ENCODE results near the gene DACT2. TPM values are rescaled to one million over a fixed set of nuclear protein-coding genes. Genes with fewer than 3 reads are reported as not detected.
A peak's percentile ranks its signal among the peaks of the same experiment; 100 is the strongest.
"Not testable (repeated sequence)": the region's sequence is repeated elsewhere in the genome, so short reads cannot be mapped to it uniquely, and the experiment has no call there.

DACT2 gene
- total RNA-seq, 1 donor from 2014 or later = 2.5 TPM

- Histone ChIP-seq H3K4me3 (no peak overlapping the region), H3K27me3 (no peaks in the 10 kb centered on the region), H3K27ac (no peak overlapping the region), H3K4me1 (no peaks in the 10 kb centered on the region), H3K9me3 (no peaks in the 10 kb centered on the region), H3K36me3 (no peaks in the 10 kb centered on the region)
- intact Hi-C loops (cut with DNase I) = no loop called here
- TF ChIP-seq CTCF (IDR thresholded peaks at IDR 0.05) = no peak
- no peak for DNase-seq
- ATAC-seq = no peak
Observed at GRCh38 chr6:168284187-168284586, 35.4 kb downstream of the DACT2 start.

- intact Hi-C loops (cut with DNase I) = no loop called here
- H3K4me1 ChIP-seq = no peaks in the 10 kb centered on the region
- DNase-seq = no peak
Observed at GRCh38 chr6:168283686-168284025, 35.9 kb downstream of the DACT2 start.

GRCh38 chr6:168282985-168283685 lies 36.4 kb downstream of the DACT2 start:
- Histone ChIP-seq H3K27me3 (no peaks in the 10 kb centered on the region), H3K36me3 (no peaks in the 10 kb centered on the region), H3K27ac (no peak overlapping the region), H3K4me3 (no peak overlapping the region), H3K9me3 (no peaks in the 10 kb centered on the region), H3K4me1 (no peaks in the 10 kb centered on the region)
- TF ChIP-seq CTCF (IDR thresholded peaks at IDR 0.05) = no peak
- DNase-seq (no peak), ATAC-seq (no peak)
- intact Hi-C loops (cut with DNase I) = no loop called here

More at GRCh38 chr6:168283686-168284025, 35.9 kb downstream of the DACT2 start:
- Histone ChIP-seq H3K27me3 (no peaks in the 10 kb centered on the region), H3K36me3 (no peaks in the 10 kb centered on the region), H3K27ac (no peak overlapping the region), H3K9me3 (no peaks in the 10 kb centered on the region), H3K4me3 (no peak overlapping the region)
- ATAC-seq = no peak
- TF ChIP-seq CTCF (IDR thresholded peaks at IDR 0.05) = no peak

GRCh38 chr6:168281826-168282225 lies 37.8 kb downstream of the DACT2 start:
- Histone ChIP-seq H3K9me3 (no peaks in the 10 kb centered on the region), H3K36me3 (no peaks in the 10 kb centered on the region), H3K27ac (no peak overlapping the region), H3K4me1 (no peaks in the 10 kb centered on the region), H3K4me3 (no peak overlapping the region), H3K27me3 (no peaks in the 10 kb centered on the region)
- no peak for TF ChIP-seq CTCF (IDR thresholded peaks at IDR 0.05)
- ATAC-seq = no peak
- no peak for DNase-seq
- intact Hi-C loops (cut with DNase I) = no loop called here

- H3K4me3 ChIP-seq; H3K27me3 ChIP-seq; H3K4me1 ChIP-seq; H3K36me3 ChIP-seq; intact Hi-C loops (cut with DNase I); DNase-seq; H3K27ac ChIP-seq; ATAC-seq; H3K9me3 ChIP-seq: not testable (repeated sequence)
Observed at GRCh38 chr6:168281314-168281713, 38.3 kb downstream of the DACT2 start.

- ATAC-seq (peak; percentile 8), DNase-seq (no peak)
- H3K4me3 ChIP-seq = no peak overlapping the region
- H3K9me3 ChIP-seq = no peaks in the 10 kb centered on the region
- H3K36me3 ChIP-seq = no peaks in the 10 kb centered on the region
- no peaks in the 10 kb centered on the region for H3K4me1 ChIP-seq
- H3K27ac ChIP-seq = no peak overlapping the region
- H3K27me3 ChIP-seq = no peaks in the 10 kb centered on the region
- no peak for TF ChIP-seq CTCF (IDR thresholded peaks at IDR 0.05)
- intact Hi-C loops (cut with DNase I) = no loop called here
Observed at GRCh38 chr6:168280899-168281245, 38.7 kb downstream of the DACT2 start.

Measured in upper lobe of right lung (tissue), 1 donor.